H9 (cell line): ENCODE measurements around the gene SYNGR2. TPM values are rescaled to one million over a fixed set of nuclear protein-coding genes. Genes with fewer than 3 reads are reported as not detected.

Source experiments
- DNase-seq: peaks from one replicate; pipeline ENCODE4 v3.0.0-alpha.2; 2017
- H2AFZ ChIP-seq: one replicate; pipeline ENCODE4 v1.6.1; 2013; ENCODE audit warnings: mild to moderate bottlenecking, low read length, control low read depth, moderate library complexity
- H2AK5ac ChIP-seq: 2 replicates; pipeline ENCODE4 v1.6.1; 2013; ENCODE audit warnings: low read length, control low read depth, mixed read lengths; ENCODE audit not compliant: insufficient read length
- H2BK120ac ChIP-seq: one replicate; pipeline ENCODE4 v1.6.1; 2013; ENCODE audit warnings: low read depth, mild to moderate bottlenecking, low read length, control low read depth, inconsistent platforms; ENCODE audit not compliant: poor library complexity, severe bottlenecking
- H2BK12ac ChIP-seq: 2 replicates; pipeline ENCODE4 v1.6.1; 2013; ENCODE audit warnings: low read length, control low read depth, mixed read lengths, low read depth; ENCODE audit not compliant: insufficient read length
- H2BK15ac ChIP-seq: 2 replicates; pipeline ENCODE4 v1.6.1; 2013; ENCODE audit warnings: low read depth, low read length, control low read depth
- H2BK20ac ChIP-seq: one replicate; pipeline ENCODE4 v1.6.1; 2013; ENCODE audit warnings: low read depth, mild to moderate bottlenecking, low read length, control low read depth, inconsistent platforms; ENCODE audit not compliant: poor library complexity, severe bottlenecking
- H2BK5ac ChIP-seq: 2 replicates; pipeline ENCODE4 v1.6.1; 2013; ENCODE audit warnings: low read length, control low read depth, mixed read lengths; ENCODE audit not compliant: insufficient read length
- H3K14ac ChIP-seq: 2 replicates; pipeline ENCODE4 v1.6.1; 2013; ENCODE audit warnings: low read length, control low read depth; ENCODE audit not compliant: insufficient read depth
- H3K18ac ChIP-seq: 2 replicates; pipeline ENCODE4 v1.6.1; 2013; ENCODE audit warnings: low read depth, mild to moderate bottlenecking, mixed read lengths, low read length, control low read depth; ENCODE audit not compliant: insufficient read length
- H3K23ac ChIP-seq: 2 replicates; pipeline ENCODE4 v1.6.1; 2013; ENCODE audit warnings: low read length, control low read depth, mixed read lengths, low read depth; ENCODE audit not compliant: insufficient read length
- H3K23me2 ChIP-seq: 2 replicates; pipeline ENCODE4 v1.6.1; 2013; ENCODE audit warnings: low read depth, mild to moderate bottlenecking, mixed read lengths, low read length, control low read depth; ENCODE audit not compliant: insufficient read length, poor library complexity, severe bottlenecking
- H3K27ac ChIP-seq: 2 replicates; pipeline ENCODE4 v1.5.1; 2013; ENCODE audit warnings: low read length, control low read depth, mixed read lengths, low read depth; ENCODE audit not compliant: insufficient read length
- H3K27me3 ChIP-seq: 2 replicates; pipeline ENCODE4 v1.6.1; 2013; ENCODE audit warnings: low read length, control low read depth, inconsistent platforms; ENCODE audit not compliant: insufficient read depth
- H3K4ac ChIP-seq: 2 replicates; pipeline ENCODE4 v1.6.1; 2013; ENCODE audit warnings: low read depth, mild to moderate bottlenecking, control low read depth, inconsistent platforms, low read length, moderate library complexity
- H3K4me1 ChIP-seq: 2 replicates; pipeline ENCODE4 v1.6.1; 2013; ENCODE audit warnings: low read length, control low read depth, inconsistent platforms; ENCODE audit not compliant: insufficient read depth
- H3K4me2 ChIP-seq: 2 replicates; pipeline ENCODE4 v1.6.1; 2013; ENCODE audit warnings: low read length, control low read depth, mixed read lengths; ENCODE audit not compliant: insufficient read length, insufficient read depth
- H3K56ac ChIP-seq: 2 replicates; pipeline ENCODE4 v1.6.1; 2013; ENCODE audit warnings: low read depth, mild to moderate bottlenecking, mixed read lengths, low read length, control low read depth; ENCODE audit not compliant: insufficient read length
- H3K79me1 ChIP-seq: 2 replicates; pipeline ENCODE4 v1.6.1; 2013; ENCODE audit warnings: low read depth, mild to moderate bottlenecking, moderate library complexity, low read length, control low read depth, inconsistent platforms; ENCODE audit not compliant: insufficient read depth, poor library complexity, severe bottlenecking
- H3K79me2 ChIP-seq: 2 replicates; pipeline ENCODE4 v1.6.1; 2013; ENCODE audit warnings: low read length, control low read depth, inconsistent platforms; ENCODE audit not compliant: insufficient read depth
- H3K9ac ChIP-seq: 2 replicates; pipeline ENCODE4 v1.6.1; 2013; ENCODE audit warnings: low read length, control low read depth, mixed read lengths; ENCODE audit not compliant: insufficient read length; ENCODE audit errors: extremely low read depth
- H3K9me3 ChIP-seq: one replicate; pipeline ENCODE4 v1.6.1; 2013; ENCODE audit warnings: low read depth, low read length, inconsistent platforms; ENCODE audit not compliant: control insufficient read depth
- H3T11ph ChIP-seq: one replicate; pipeline ENCODE4 v1.6.1; 2013; ENCODE audit warnings: mild to moderate bottlenecking, low read length, control low read depth, inconsistent platforms
- H4K20me1 ChIP-seq: one replicate; pipeline ENCODE4 v1.6.1; 2013; ENCODE audit not compliant: control insufficient read depth, insufficient read length, insufficient read depth
- H4K5ac ChIP-seq: 2 replicates; pipeline ENCODE4 v1.6.1; 2013; ENCODE audit warnings: low read depth, mild to moderate bottlenecking, mixed read lengths, low read length, control low read depth; ENCODE audit not compliant: insufficient read length
- H4K8ac ChIP-seq: replicated peaks from 2 replicates; pipeline ENCODE4 v1.6.1; 2013; ENCODE audit warnings: low read length, control low read depth, mixed read lengths, low read depth; ENCODE audit not compliant: insufficient read length
- H4K91ac ChIP-seq: 2 replicates; pipeline ENCODE4 v1.6.1; 2013; ENCODE audit warnings: low read depth, mild to moderate bottlenecking, moderate library complexity, mixed read lengths, low read length, control low read depth; ENCODE audit not compliant: insufficient read length
- H3K27ac Mint-ChIP-seq, 3 experiments: 2 replicates in 2 of 3; 3 replicates in 1 of 3; pipeline ENCODE4 v1.8.0; 2020 to 2021; ENCODE audit warnings: mixed read lengths in 3 of 3, mild to moderate bottlenecking in 1 of 3, moderate library complexity in 1 of 3
- H3K27me3 Mint-ChIP-seq: 2 replicates; pipeline ENCODE4 v1.8.0; 2021; ENCODE audit warnings: low read depth, mild to moderate bottlenecking, moderate library complexity, mixed read lengths
- H3K36me3 Mint-ChIP-seq, 3 experiments: 2 replicates in 2 of 3; 3 replicates in 1 of 3; pipeline ENCODE4 v1.8.0; 2020 to 2021; ENCODE audit warnings: low read depth in 3 of 3, mixed read lengths in 3 of 3; ENCODE audit not compliant: insufficient read depth in 1 of 3
- H3K4me1 Mint-ChIP-seq, 2 experiments: 2 replicates each; pipeline ENCODE4 v1.8.0; 2020; ENCODE audit warnings: mixed read lengths in 2 of 2
- H3K4me3 Mint-ChIP-seq, 2 experiments: 2 replicates in 1 of 2; 3 replicates in 1 of 2; pipeline ENCODE4 v1.8.0; 2020 to 2021; ENCODE audit warnings: mild to moderate bottlenecking in 2 of 2, mixed read lengths in 2 of 2, moderate library complexity in 1 of 2
- H3K9me3 Mint-ChIP-seq, 2 experiments: 2 replicates in 1 of 2; 3 replicates in 1 of 2; pipeline ENCODE4 v1.8.0; 2020; ENCODE audit warnings: mild to moderate bottlenecking in 2 of 2, mixed read lengths in 2 of 2, moderate library complexity in 1 of 2
- CTCF ChIP-seq: fragments of 200-600 bp; sonication (generic); conservative IDR thresholded peaks from 3 replicates; pipeline ENCODE4 v1.8.0; 2021; ENCODE audit warnings: antibody characterized with exemption, mild to moderate bottlenecking
- WGBS: extraction: QIAGEN DNeasy Blood & Tissue Kit; methylation state at CpG from one replicate; pipeline ENCODE4 v1.1.7; 2013; ENCODE audit warnings: missing lambda C conversion rate, low lambda C conversion rate, mixed read lengths; ENCODE audit not compliant: insufficient read length; ENCODE audit errors: extremely low coverage; 5-methylcytosine and 5-hydroxymethylcytosine counted together
- total RNA-seq: library from RNA; stranded (reverse); gene quantifications from 2 replicates; pipeline ENCODE4 v1.2.1, GENCODE V29; 2021

The SYNGR2 gene
- total RNA-seq, 1 experiment from 2014 or later, result 41.0 TPM

- no peaks in the 10 kb centered on the region for H3K27me3 ChIP-seq
- H3K23me2 ChIP-seq, result peaks cover 6% of the 10 kb centered on the region
- H2BK20ac ChIP-seq, result no peak overlapping the region
- peaks cover 10% of the 10 kb centered on the region; the same call in 1 of the 2 replicates for H3K79me2 ChIP-seq
- H3K9me3 Mint-ChIP-seq, result no peaks in the 10 kb centered on the region
- peaks cover 49 to 68% (median 64%) of the 10 kb centered on the region in 3 experiments for H3K36me3 Mint-ChIP-seq
- no peak overlapping the region for H2BK120ac ChIP-seq
- H3K56ac ChIP-seq, result no peak overlapping the region
- no peak overlapping the region for H3K4ac ChIP-seq
- H3K27ac ChIP-seq, result no peak overlapping the region
- H2AK5ac ChIP-seq, result no peak overlapping the region
- DNase-seq, result peak; percentile 69
- H3K27ac Mint-ChIP-seq, result peak overlapping the region; percentile 71 to 81 (median 73); a peak in 5 of 7 replicates
- no peak overlapping the region for H4K8ac ChIP-seq
- H2BK12ac ChIP-seq, result no peak overlapping the region
- H3K79me1 ChIP-seq, result peaks cover 19% of the 10 kb centered on the region
- H4K91ac ChIP-seq, result no peak overlapping the region
- H3K4me3 Mint-ChIP-seq, result peak overlapping the region in 1 of 2 experiments; percentile 26; a peak in 1 of 5 replicates
- no peak overlapping the region for H2AFZ ChIP-seq
- no peak overlapping the region for H3K18ac ChIP-seq
- no peak overlapping the region for H3K9ac ChIP-seq
- no peak overlapping the region for H3K4me2 ChIP-seq
- H4K20me1 ChIP-seq, result peaks cover 3% of the 10 kb centered on the region
- no peak overlapping the region; the same call in 1 of the 2 replicates for H3K14ac ChIP-seq
- H2BK5ac ChIP-seq, result no peak overlapping the region
- no peak overlapping the region for H2BK15ac ChIP-seq
- H3K9me3 ChIP-seq, result no peaks in the 10 kb centered on the region
- WGBS, result no CpG with 5 or more reads among the region's 11 CpGs
- H3K23ac ChIP-seq, result no peak overlapping the region
- H4K5ac ChIP-seq, result no peak overlapping the region
- TF ChIP-seq CTCF, result no peak
- peaks cover 18 to 20% of the 10 kb centered on the region in 2 experiments for H3K4me1 Mint-ChIP-seq
- no peaks in the 10 kb centered on the region; the same call in 1 of the 2 replicates for H3K27me3 Mint-ChIP-seq
- no peaks in the 10 kb centered on the region for H3K4me1 ChIP-seq
- no peak overlapping the region for H3T11ph ChIP-seq
These were observed 51.2 kb downstream of the SYNGR2 start for GRCh38 chr17:78219396-78220150.

Other genes starting within 250 kb of the SYNGR2 start
- gene TNRC6C, start 209.9 kb upstream of the SYNGR2 start, total RNA-seq, result 24.7 and 25.7 TPM in 2 replicates
- 85.7 and 86.8 TPM in 2 replicates for gene TMC6, start 39.8 kb upstream of the SYNGR2 start, total RNA-seq
- 1.0 and 1.9 TPM in 2 replicates for gene TMC8, start 37.8 kb upstream of the SYNGR2 start, total RNA-seq
- not detected in 2 replicates for gene C17orf99, start 22.2 kb upstream of the SYNGR2 start, total RNA-seq
- gene TK1, start 18.5 kb downstream of the SYNGR2 start, total RNA-seq, result 95.8 and 98.7 TPM in 2 replicates
- 54.7 and 64.1 TPM in 2 replicates for gene AFMID, start 18.8 kb downstream of the SYNGR2 start, total RNA-seq
- 97.8 and 104 TPM in 2 replicates for gene BIRC5, start 45.7 kb downstream of the SYNGR2 start, total RNA-seq
- 0.13 and 0.28 TPM in 2 replicates for gene TMEM235, start 63.0 kb downstream of the SYNGR2 start, total RNA-seq
- 9.5 and 9.6 TPM in 2 replicates for gene SOCS3, start 191.5 kb downstream of the SYNGR2 start, total RNA-seq
- 41.8 and 45.7 TPM in 2 replicates for gene PGS1, start 210.1 kb downstream of the SYNGR2 start, total RNA-seq